Measurements from ENCODE around the gene PROKR1. TPM values are rescaled to one million over a fixed set of nuclear protein-coding genes. Genes with fewer than 3 reads are reported as not detected.

The PROKR1 gene
- total and polyA plus RNA-seq, 2 of the 4 experiments (the other 2 are of a cell fraction), result not detected

DNA sequence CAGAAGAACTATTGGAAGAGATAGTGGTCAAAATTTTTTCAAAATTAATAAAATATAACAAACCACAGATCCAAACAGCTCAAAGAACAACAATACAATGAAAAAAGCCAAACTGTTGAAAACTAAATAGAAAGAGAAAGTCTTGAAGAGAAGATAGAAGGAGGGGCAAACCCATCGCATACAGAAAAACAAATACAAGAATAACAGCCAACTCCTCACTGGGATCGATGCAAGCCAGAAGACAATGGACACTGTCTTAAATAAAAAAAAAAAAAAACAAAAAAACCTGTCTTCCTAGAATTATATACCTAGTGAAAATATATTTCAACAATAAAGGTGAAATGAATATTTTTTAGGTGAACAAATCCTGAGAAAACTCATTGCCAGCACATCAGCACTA is 57.2 kb downstream of the PROKR1 start:
- no peaks in the 10 kb centered on the region for H3K79me1 ChIP-seq (ENCODE audit: low read depth in 1 of 2, low read length in 2 of 2)
- no CpG with 5 or more reads among the region's 2 CpGs for WGBS, 2 experiments (ENCODE audit: extremely low coverage in 2 of 2, insufficient read length in 1 of 2)
- in situ Hi-C loops (cut with MboI; ENCODE audit: low sequenced_read_pairs) (no loop called here), dilution Hi-C loops (cut with HindIII; ENCODE audit: low sequenced_read_pairs, unreplicated experiment) (no loop called here), intact Hi-C loops (cut with micrococcal nuclease) (no loop called here)
- no peaks in the 10 kb centered on the region for H3K9me1 ChIP-seq (ENCODE audit: insufficient read depth, low read length)
- peaks cover 33% of the 10 kb centered on the region for H3K27me3 ChIP-seq (ENCODE audit: control insufficient read depth, insufficient read depth, low read length)
- POLR2A ChIA-PET (ENCODE audit: unreplicated experiment), result no interaction called here
- no peak for ATAC-seq (ENCODE audit: low read depth)
- H3K14ac ChIP-seq (replicated peaks; ENCODE audit: low read depth, low read length), result no peak overlapping the region
- no peak overlapping the region for H2AK9ac ChIP-seq (replicated peaks; ENCODE audit: low read depth, low read length, poor library complexity)
- no peak overlapping the region for H2BK15ac ChIP-seq (ENCODE audit: low read depth, low read length)
- no peak overlapping the region for H2AFZ ChIP-seq (replicated peaks; ENCODE audit: low read length, poor library complexity)
- H3K23ac ChIP-seq (ENCODE audit: low read depth, low read length), result no peak overlapping the region
- H3K4me3 ChIP-seq (ENCODE audit: insufficient read depth, low read depth, low read length), result no peak overlapping the region
- no peak overlapping the region for H3K9ac ChIP-seq (ENCODE audit: low read depth, low read length)
- H2BK120ac ChIP-seq (ENCODE audit: low read depth, low read length), result no peak overlapping the region
- H3K4ac ChIP-seq (ENCODE audit: low read depth, low read length), result no peak overlapping the region
- peaks cover 8% of the 10 kb centered on the region for H3K9me3 ChIP-seq (ENCODE audit: control insufficient read depth, insufficient read depth, low read length)
- no peaks in the 10 kb centered on the region for H3K4me1 ChIP-seq (ENCODE audit: control insufficient read depth, insufficient read depth, low read length)
- no peak overlapping the region for H3K4me2 ChIP-seq (ENCODE audit: low read depth, low read length)
- H3K27ac ChIP-seq (ENCODE audit: insufficient read depth, low read length), result no peak overlapping the region
- no peak overlapping the region for H2AK5ac ChIP-seq (ENCODE audit: low read depth, low read length)
- no peaks in the 10 kb centered on the region for H3K36me3 ChIP-seq (ENCODE audit: control insufficient read depth, insufficient read depth, low read length)
- H2BK5ac ChIP-seq (ENCODE audit: low read depth, low read length, poor library complexity, severe bottlenecking), result no peak overlapping the region
- no peak for DNase-seq
- no peak overlapping the region for H3K56ac ChIP-seq (ENCODE audit: extremely low read depth, insufficient read depth, low read length)
- no peak overlapping the region for H4K91ac ChIP-seq (ENCODE audit: insufficient read depth, low read depth, low read length)
- BruUV-seq (replicated peaks), result no TSS peak
- no peak overlapping the region for H4K8ac ChIP-seq (ENCODE audit: low read depth in 2 of 2, low read length in 2 of 2)
- H4K20me1 ChIP-seq (ENCODE audit: insufficient read depth, low read length), result no peaks in the 10 kb centered on the region
- no peak overlapping the region for H4K5ac ChIP-seq (ENCODE audit: low read depth, low read length)
- H2BK20ac ChIP-seq (ENCODE audit: low read depth, low read length), result no peak overlapping the region
- H3K18ac ChIP-seq (ENCODE audit: low read depth, low read length), result no peak overlapping the region
- CTCF ChIA-PET, result interaction anchor here (0.7 kb wide), 1 partner anchor 9 kb away, joined by 3 read pairs; no protein-coding TSS in a partner anchor
- TF ChIP-seq MXI1 (IDR thresholded peaks at IDR 0.05; ENCODE audit: borderline replicate concordance, low read depth, low read length) (no peak), RAD21 (IDR thresholded peaks at IDR 0.05; ENCODE audit: low read length) (no peak), RFX5 (IDR thresholded peaks at IDR 0.05; ENCODE audit: low read depth, low read length) (no peak), FOS (IDR thresholded peaks at IDR 0.05; ENCODE audit: low read depth, low read length) (no peak), BHLHE40 (IDR thresholded peaks at IDR 0.05; ENCODE audit: low read depth, low read length) (no peak)

Data from IMR-90 (cell line).